Thoracic aorta (tissue), 2 donors: ENCODE measurements around the gene TXLNB. TPM values are rescaled to one million over a fixed set of nuclear protein-coding genes. Genes with fewer than 3 reads are reported as not detected.
A peak's percentile ranks its signal among the peaks of the same experiment; 100 is the strongest.
"Not testable (repeated sequence)": the region's sequence is repeated elsewhere in the genome, so short reads cannot be mapped to it uniquely, and the experiment has no call there.

Source experiments
- ATAC-seq: fragments of 150-250 bp; one replicate; pipeline ENCODE4 v1.8.0; 2017; ENCODE audit warnings: low read depth; ENCODE audit not compliant: insufficient number of reproducible peaks, low FRiP score
- DNase-seq: peaks from one replicate; pipeline ENCODE4 v3.0.0-alpha.2; 2020; ENCODE audit warnings: low spot score
- H3K27ac ChIP-seq, 2 donors: fragments of 200-600 bp; sonication (generic); 1 replicate in 1 of 2; 2 replicates in 1 of 2; pipeline ENCODE4 v1.5.1; 2016; ENCODE audit warnings: mild to moderate bottlenecking in 2 of 2, moderate library complexity in 2 of 2
- H3K27me3 ChIP-seq: fragments of 200-600 bp; sonication (generic); replicated peaks from 2 replicates; pipeline ENCODE4 v1.6.0; 2016; ENCODE audit warnings: mild to moderate bottlenecking; ENCODE audit not compliant: insufficient read depth
- H3K36me3 ChIP-seq: fragments of 200-600 bp; sonication (generic); one replicate; pipeline ENCODE4 v1.5.1; 2016
- H3K4me1 ChIP-seq, 2 donors: fragments of 200-600 bp; sonication (generic); 1 replicate in 1 of 2; 2 replicates in 1 of 2; pipeline versions ENCODE4 v1.5.1 to v1.6.0; 2016; ENCODE audit warnings: low read depth in 2 of 2, mild to moderate bottlenecking in 1 of 2; ENCODE audit not compliant: control insufficient read depth in 1 of 2
- H3K4me3 ChIP-seq: fragments of 200-600 bp; sonication (generic); 2 replicates; pipeline ENCODE4 v1.5.1; 2016; ENCODE audit warnings: mild to moderate bottlenecking
- H3K9me3 ChIP-seq: fragments of 200-600 bp; sonication (generic); 2 replicates; pipeline ENCODE4 v1.5.1; 2016
- total RNA-seq, 2 donors: library from RNA; depleted of rRNA; stranded (reverse); fragments of >200 nt; gene quantifications; one replicate each; pipeline versions ENCODE4 v1.1.0 to v1.2.3, GENCODE V29; 2016
- TF ChIP-seq, protein P1 (sequence below): fragments of 200-600 bp; sonication (generic); IDR thresholded peaks from one replicate; pipeline ENCODE4 v1.5.1; 2019; ENCODE audit warnings: antibody characterized with exemption

The TXLNB gene
- total RNA-seq, 2 donors from 2014 or later: 0.49 to 0.81 TPM

- no peak overlapping the region for H3K27ac ChIP-seq
- no peaks in the 10 kb centered on the region for H3K9me3 ChIP-seq
- H3K36me3 ChIP-seq: no peaks in the 10 kb centered on the region
- TF ChIP-seq, protein P1, sequence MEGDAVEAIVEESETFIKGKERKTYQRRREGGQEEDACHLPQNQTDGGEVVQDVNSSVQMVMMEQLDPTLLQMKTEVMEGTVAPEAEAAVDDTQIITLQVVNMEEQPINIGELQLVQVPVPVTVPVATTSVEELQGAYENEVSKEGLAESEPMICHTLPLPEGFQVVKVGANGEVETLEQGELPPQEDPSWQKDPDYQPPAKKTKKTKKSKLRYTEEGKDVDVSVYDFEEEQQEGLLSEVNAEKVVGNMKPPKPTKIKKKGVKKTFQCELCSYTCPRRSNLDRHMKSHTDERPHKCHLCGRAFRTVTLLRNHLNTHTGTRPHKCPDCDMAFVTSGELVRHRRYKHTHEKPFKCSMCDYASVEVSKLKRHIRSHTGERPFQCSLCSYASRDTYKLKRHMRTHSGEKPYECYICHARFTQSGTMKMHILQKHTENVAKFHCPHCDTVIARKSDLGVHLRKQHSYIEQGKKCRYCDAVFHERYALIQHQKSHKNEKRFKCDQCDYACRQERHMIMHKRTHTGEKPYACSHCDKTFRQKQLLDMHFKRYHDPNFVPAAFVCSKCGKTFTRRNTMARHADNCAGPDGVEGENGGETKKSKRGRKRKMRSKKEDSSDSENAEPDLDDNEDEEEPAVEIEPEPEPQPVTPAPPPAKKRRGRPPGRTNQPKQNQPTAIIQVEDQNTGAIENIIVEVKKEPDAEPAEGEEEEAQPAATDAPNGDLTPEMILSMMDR: no peak
- H3K27me3 ChIP-seq: no peaks in the 10 kb centered on the region
- no peak overlapping the region for H3K4me3 ChIP-seq
- no peak for DNase-seq
- no peaks in the 10 kb centered on the region for H3K4me1 ChIP-seq
- ATAC-seq: no peak
Measured at GRCh38 chr6:139297921-139298320, 6.1 kb upstream of the TXLNB start.

GRCh38 chr6:139296927-139297326 is 5.1 kb upstream of the TXLNB start:
- ATAC-seq: no peak
- TF ChIP-seq, protein P1: no peak
- Histone ChIP-seq H3K27ac (no peak overlapping the region), H3K36me3 (no peaks in the 10 kb centered on the region), H3K4me3 (no peak overlapping the region), H3K27me3 (no peaks in the 10 kb centered on the region), H3K9me3 (no peaks in the 10 kb centered on the region), H3K4me1 (peaks cover under 1 to 4% of the 10 kb centered on the region in 2 donors)
- DNase-seq: no peak

DNA sequence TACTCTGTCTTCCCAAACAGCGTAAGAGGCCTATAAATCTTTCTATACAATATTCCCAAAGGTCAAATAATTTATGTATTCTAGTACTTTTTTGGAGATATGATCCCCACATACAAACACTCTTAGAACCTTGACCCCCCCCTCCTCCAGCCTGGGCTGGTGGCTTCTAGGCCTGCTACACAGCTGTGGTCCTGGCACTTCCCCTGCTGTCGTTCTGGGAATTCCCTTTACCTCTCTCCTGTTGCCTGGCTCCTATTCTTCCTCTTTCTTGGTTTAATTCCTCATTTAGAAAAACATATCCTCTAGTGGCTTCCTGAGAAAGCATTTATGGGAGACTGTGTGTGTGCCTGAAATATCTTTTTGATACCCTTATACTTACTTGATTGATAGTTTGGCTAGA is 4.1 kb upstream of the TXLNB start:
- H3K9me3 ChIP-seq: no peaks in the 10 kb centered on the region
- H3K27ac ChIP-seq: no peak overlapping the region
- no peak overlapping the region for H3K4me3 ChIP-seq
- ATAC-seq (no peak), DNase-seq (no peak)
- H3K4me1 ChIP-seq: peaks cover 9 to 13% of the 10 kb centered on the region in 2 donors
- no peaks in the 10 kb centered on the region for H3K27me3 ChIP-seq
- TF ChIP-seq, protein P1: no peak
- H3K36me3 ChIP-seq: no peaks in the 10 kb centered on the region

- Histone ChIP-seq H3K4me3 (no peak overlapping the region), H3K27ac (no peak overlapping the region), H3K9me3 (no peaks in the 10 kb centered on the region), H3K4me1 (peaks cover 18 to 23% of the 10 kb centered on the region in 2 donors), H3K27me3 (no peaks in the 10 kb centered on the region), H3K36me3 (no peaks in the 10 kb centered on the region)
- TF ChIP-seq, protein P1: no peak
- ATAC-seq: no peak
- no peak for DNase-seq
Measured at GRCh38 chr6:139294090-139294489, 2.3 kb upstream of the TXLNB start.

- ATAC-seq, H3K4me3 ChIP-seq, H3K36me3 ChIP-seq, H3K9me3 ChIP-seq, H3K27ac ChIP-seq, DNase-seq, H3K27me3 ChIP-seq: not testable (repeated sequence)
- peaks cover 18 to 23% of the 10 kb centered on the region in 2 donors for H3K4me1 ChIP-seq
Measured at GRCh38 chr6:139293230-139293629, 1.4 kb upstream of the TXLNB start.

DNA sequence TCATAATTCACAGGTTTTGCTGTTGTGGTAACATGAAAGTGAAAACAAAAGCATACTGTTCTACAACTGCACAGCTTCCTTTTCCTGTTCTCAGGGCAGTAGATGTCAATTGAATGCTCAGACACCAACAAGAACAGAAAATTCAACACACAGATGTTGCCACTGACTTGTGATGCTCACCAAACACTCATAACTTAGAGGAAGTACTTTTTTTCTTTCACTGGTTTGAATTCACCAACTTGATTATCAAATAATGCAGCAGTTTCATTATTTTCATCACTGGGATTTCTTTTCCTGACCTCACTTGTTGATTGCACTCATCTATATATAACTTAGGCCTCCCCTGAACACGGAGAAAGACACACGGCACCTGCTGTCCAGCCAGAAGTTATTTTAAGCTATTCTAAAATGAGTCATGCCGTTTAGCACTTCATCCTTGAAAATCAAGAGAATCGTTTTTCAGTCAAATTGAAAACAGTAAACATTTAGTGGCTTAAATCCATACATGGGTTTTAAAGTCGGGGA is 949 bp downstream of the TXLNB start:
- peak overlapping the region; percentile 69 to 70 for H3K27ac ChIP-seq
- H3K9me3 ChIP-seq: no peaks in the 10 kb centered on the region
- no peaks in the 10 kb centered on the region for H3K36me3 ChIP-seq
- DNase-seq (no peak), ATAC-seq (peak; percentile 44)
- H3K27me3 ChIP-seq: no peaks in the 10 kb centered on the region
- H3K4me1 ChIP-seq: peaks cover 18 to 23% of the 10 kb centered on the region in 2 donors
- H3K4me3 ChIP-seq: peak overlapping the region; percentile 56
- TF ChIP-seq, protein P1: no peak
